K562 (cell line): ENCODE data around the gene TUBB6. TPM values are rescaled to one million over a fixed set of nuclear protein-coding genes. Genes with fewer than 3 reads are reported as not detected.

Experiments used
- CBX3 ChIP-seq, 2 experiments: IDR thresholded peaks; 1 replicate in 1 of 2; 2 replicates in 1 of 2; pipeline ENCODE4 v1.6.1; 2012; ENCODE audit warnings: inconsistent platforms in 2 of 2, low read length in 2 of 2, borderline replicate concordance in 1 of 2, control low read depth in 1 of 2
- CBX8 ChIP-seq: fragments of 200-600 bp; sonication (generic); IDR thresholded peaks from 2 replicates; pipeline ENCODE4 v1.6.1; 2012; ENCODE audit warnings: borderline replicate concordance, mixed run types, low read depth, mild to moderate bottlenecking, moderate library complexity, mixed read lengths, low read length, control low read depth, inconsistent platforms; ENCODE audit not compliant: poor library complexity, severe bottlenecking; ENCODE audit errors: extremely low read depth
- DNMT1 ChIP-seq: fragments of 450-650 bp; IDR thresholded peaks from 2 replicates; pipeline ENCODE4 v1.6.1; 2016; ENCODE audit warnings: antibody characterized with exemption, mild to moderate bottlenecking
- GATAD2A ChIP-seq: fragments of 450-650 bp; IDR thresholded peaks from 2 replicates; pipeline ENCODE4 v1.6.1; 2017
- HNRNPH1 ChIP-seq: fragments of 200-400 bp; formaldehyde crosslinking; optimal IDR thresholded peaks from 2 replicates; pipeline ENCODE3; 2017; ENCODE audit warnings: low read depth, mild to moderate bottlenecking, low read length, moderate library complexity
- MTF1 ChIP-seq: fragments of 250-450 bp; sonication (Bioruptor Pico); IDR thresholded peaks from 2 replicates; pipeline ENCODE4 v1.9.0; 2021; ENCODE audit warnings: moderate library complexity, mild to moderate bottlenecking, inconsistent platforms, borderline replicate concordance
- MYC ChIP-seq, 2 experiments: fragments of 250-450 bp in 1 of 2; sonication (Bioruptor Pico) in 1 of 2; IDR thresholded peaks; 2 replicates each; pipeline versions ENCODE4 v1.5.1 to v1.6.1; 2012 to 2021; ENCODE audit warnings: low read depth in 2 of 2, borderline replicate concordance in 1 of 2, improper control_type of control experiment in 1 of 2, low read length in 1 of 2, mild to moderate bottlenecking in 1 of 2, moderate library complexity in 1 of 2
- NCOR1 ChIP-seq: fragments of 450-650 bp; IDR thresholded peaks from 2 replicates; pipeline ENCODE4 v1.6.1; 2016; ENCODE audit warnings: mild to moderate bottlenecking, moderate library complexity
- NFE2 ChIP-seq: IDR thresholded peaks from 2 replicates; pipeline ENCODE4 v1.6.1; 2014; ENCODE audit warnings: antibody characterized with exemption, low read depth
- NFIC ChIP-seq: fragments of 450-650 bp; IDR thresholded peaks from 2 replicates; pipeline ENCODE4 v1.6.1; 2017; ENCODE audit warnings: mild to moderate bottlenecking, inconsistent platforms
- PPARD ChIP-seq: fragments of 250-450 bp; sonication (Bioruptor Pico); IDR thresholded peaks from 2 replicates; pipeline ENCODE4 v1.8.0; 2022; ENCODE audit warnings: inconsistent platforms, mild to moderate bottlenecking, moderate library complexity
- PRPF4 ChIP-seq: fragments of 200-400 bp; formaldehyde crosslinking; IDR thresholded peaks from one replicate; pipeline ENCODE4 v1.6.1; 2017; ENCODE audit warnings: low read length, low read depth, mild to moderate bottlenecking; ENCODE audit not compliant: insufficient read depth, poor library complexity, severe bottlenecking
- RAD21 ChIP-seq, 2 experiments: fragments of 250-450 bp in 1 of 2; fragments of 450-650 bp in 1 of 2; sonication (Bioruptor Pico) in 1 of 2; formaldehyde crosslinking in 1 of 2; IDR thresholded peaks in 1 of 2; conservative IDR thresholded peaks in 1 of 2; 2 replicates each; pipeline versions ENCODE4 v1.4.0 to v1.8.0; 2020 to 2022; ENCODE audit warnings: mild to moderate bottlenecking in 2 of 2, moderate library complexity in 1 of 2
- RUNX1 ChIP-seq: sonication (generic); IDR thresholded peaks from 2 replicates; pipeline ENCODE4 v1.6.1; 2016; ENCODE audit warnings: antibody characterized with exemption, low read depth
- TSC22D4 ChIP-seq: fragments of 450-650 bp; IDR thresholded peaks from 2 replicates; pipeline ENCODE4 v1.6.1; 2016; ENCODE audit warnings: missing genetic modification characterization, missing biosample characterization, control low read depth
- ZFP1 ChIP-seq: fragments of 450-650 bp; formaldehyde crosslinking; IDR thresholded peaks from 2 replicates; pipeline ENCODE4 v1.4.0; 2020; ENCODE audit warnings: mild to moderate bottlenecking, mixed read lengths
- ZNF12 ChIP-seq: sonication (generic); formaldehyde crosslinking; IDR thresholded peaks from 2 replicates; pipeline ENCODE4 v1.4.0; 2020; ENCODE audit warnings: mild to moderate bottlenecking, missing genetic modification reagents
- ZNF174 ChIP-seq: fragments of 250-450 bp; sonication (Bioruptor Pico); IDR thresholded peaks from 2 replicates; pipeline ENCODE4 v1.4.0; 2020; ENCODE audit warnings: mild to moderate bottlenecking
- ZNF311 ChIP-seq: fragments of 250-450 bp; sonication (Bioruptor Pico); IDR thresholded peaks from 2 replicates; pipeline ENCODE4 v1.4.0; 2020; ENCODE audit warnings: mild to moderate bottlenecking, moderate library complexity
- ZNF695 ChIP-seq: fragments of 450-650 bp; formaldehyde crosslinking; IDR thresholded peaks from 2 replicates; pipeline ENCODE4 v1.4.0; 2020; ENCODE audit warnings: mild to moderate bottlenecking, moderate library complexity
- polyA plus RNA-seq, 8 experiments: library from polyadenylated mRNA; depleted of rRNA in 4 of 8; stranded (reverse) in 5 of 8; unstranded in 3 of 8; fragments of >200 nt; fragmentation: Nextera tagmentation in 2 of 8; fragmentation: Illumina TruSeq in 1 of 8; extraction: Ambion mirVana in 2 of 8; extraction: Trizol in 1 of 8; gene quantifications; 2 replicates each; pipeline versions ENCODE4 v1.2.1 to v1.2.3, GENCODE V29; 2011 to 2014; ENCODE audit warnings: inconsistent platforms in 1 of 8, missing spikeins in 1 of 8
- total RNA-seq, 7 experiments: library from RNA; depleted of rRNA in 6 of 7; stranded (reverse); fragments of >200 nt in 6 of 7; fragmentation: Illumina TruSeq in 2 of 7; extraction: Trizol in 2 of 7; gene quantifications; 2 replicates each; pipeline versions ENCODE4 v1.2.1 to v1.2.3, GENCODE V29; 2011 to 2021; ENCODE audit warnings: low replicate concordance in 1 of 7
- TF ChIP-seq, protein P1 (sequence below): fragments of 250-450 bp; sonication (Bioruptor Pico); IDR thresholded peaks from 2 replicates; pipeline ENCODE4 v1.5.0; 2021; ENCODE audit warnings: mild to moderate bottlenecking, borderline replicate concordance
- TF ChIP-seq, protein P2 (sequence below): fragments of 450-650 bp; IDR thresholded peaks from 2 replicates; pipeline ENCODE4 v1.6.1; 2014; ENCODE audit warnings: low read depth, mild to moderate bottlenecking, moderate library complexity, borderline replicate concordance
- TF ChIP-seq, protein P3 (sequence below): fragments of 250-450 bp; sonication (Bioruptor Pico); IDR thresholded peaks from 2 replicates; pipeline ENCODE4 v1.8.0; 2022; ENCODE audit warnings: inconsistent platforms, mild to moderate bottlenecking, moderate library complexity, borderline replicate concordance

TUBB6 gene
- total and polyA plus RNA-seq, 9 of the 15 experiments (the other 6 are each of a cell fraction or from before 2014, with no cell fraction given), result 43.9 to 404 (median 81.1) TPM

DNA sequence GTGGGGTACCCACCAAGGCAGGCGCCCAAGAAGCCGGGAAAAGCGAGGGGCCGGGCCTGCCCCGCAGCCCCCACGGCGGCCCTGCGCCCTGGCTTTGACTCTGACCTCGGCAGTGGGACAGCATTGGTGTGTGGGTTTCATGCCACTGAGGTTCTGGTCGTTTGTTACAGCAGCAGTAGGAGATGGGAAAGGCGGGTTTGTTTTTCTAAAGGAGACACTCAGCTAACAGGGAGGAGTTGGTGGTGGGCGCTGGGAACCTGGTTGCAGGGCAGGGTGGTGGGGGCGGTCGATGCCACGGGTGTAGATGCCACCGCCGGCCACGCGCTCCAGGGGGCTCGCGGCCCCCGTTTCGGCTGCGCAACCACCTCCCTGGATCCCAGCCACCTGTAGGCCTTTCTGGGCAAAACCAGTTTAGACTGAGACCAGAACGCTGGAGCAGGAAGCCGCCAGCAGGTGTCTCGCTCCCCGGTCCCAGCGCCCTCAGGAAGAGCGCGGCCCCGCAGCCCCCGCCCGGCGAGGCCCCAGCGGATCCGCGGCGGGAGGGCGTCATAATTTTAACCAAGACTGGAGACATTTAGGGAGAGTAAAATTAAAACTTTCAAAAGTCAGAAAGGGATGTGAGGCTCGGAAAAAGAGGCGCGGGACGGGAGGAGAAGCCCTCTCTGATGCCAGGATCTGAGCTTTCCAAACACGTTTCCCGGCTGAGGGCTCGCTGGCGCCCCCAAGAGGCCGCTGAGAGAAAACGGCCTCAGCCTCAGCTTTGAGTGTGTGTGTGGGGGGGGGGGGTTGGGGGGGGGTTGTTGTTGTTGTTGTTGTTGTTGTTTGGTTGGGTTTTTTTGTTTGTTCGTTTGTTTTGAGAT lies 36.4 kb upstream of the TUBB6 start (continued):
- TF ChIP-seq, protein P1, sequence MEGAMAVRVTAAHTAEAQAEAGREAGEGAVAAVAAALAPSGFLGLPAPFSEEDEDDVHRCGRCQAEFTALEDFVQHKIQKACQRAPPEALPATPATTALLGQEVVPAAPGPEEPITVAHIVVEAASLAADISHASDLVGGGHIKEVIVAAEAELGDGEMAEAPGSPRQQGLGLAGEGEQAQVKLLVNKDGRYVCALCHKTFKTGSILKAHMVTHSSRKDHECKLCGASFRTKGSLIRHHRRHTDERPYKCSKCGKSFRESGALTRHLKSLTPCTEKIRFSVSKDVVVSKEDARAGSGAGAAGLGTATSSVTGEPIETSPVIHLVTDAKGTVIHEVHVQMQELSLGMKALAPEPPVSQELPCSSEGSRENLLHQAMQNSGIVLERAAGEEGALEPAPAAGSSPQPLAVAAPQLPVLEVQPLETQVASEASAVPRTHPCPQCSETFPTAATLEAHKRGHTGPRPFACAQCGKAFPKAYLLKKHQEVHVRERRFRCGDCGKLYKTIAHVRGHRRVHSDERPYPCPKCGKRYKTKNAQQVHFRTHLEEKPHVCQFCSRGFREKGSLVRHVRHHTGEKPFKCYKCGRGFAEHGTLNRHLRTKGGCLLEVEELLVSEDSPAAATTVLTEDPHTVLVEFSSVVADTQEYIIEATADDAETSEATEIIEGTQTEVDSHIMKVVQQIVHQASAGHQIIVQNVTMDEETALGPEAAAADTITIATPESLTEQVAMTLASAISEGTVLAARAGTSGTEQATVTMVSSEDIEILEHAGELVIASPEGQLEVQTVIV, result no peak
- no peak for TF ChIP-seq CBX3 (IDR thresholded peaks at IDR 0.05; ENCODE audit: borderline replicate concordance in 1 of 2, low read length in 2 of 2)
- TF ChIP-seq DNMT1, result no peak
- TF ChIP-seq MYC (IDR thresholded peaks at IDR 0.05; ENCODE audit: low read depth, low read length), result peak; percentile 73
- no peak for TF ChIP-seq MYC (CRISPR knock-in tag; IDR thresholded peaks at IDR 0.05; ENCODE audit: borderline replicate concordance, low read depth)
- no peak for TF ChIP-seq ZNF311 (CRISPR knock-in tag)
- no peak for TF ChIP-seq RUNX1
- peak; percentile 63 for TF ChIP-seq NFIC
- TF ChIP-seq ZNF12 (CRISPR knock-in tag), result no peak
- TF ChIP-seq NFE2, result no peak
- no peak for TF ChIP-seq PPARD (CRISPR knock-in tag)
- TF ChIP-seq TSC22D4 (tag), result no peak
- TF ChIP-seq ZNF174, result no peak
- TF ChIP-seq, protein P2, sequence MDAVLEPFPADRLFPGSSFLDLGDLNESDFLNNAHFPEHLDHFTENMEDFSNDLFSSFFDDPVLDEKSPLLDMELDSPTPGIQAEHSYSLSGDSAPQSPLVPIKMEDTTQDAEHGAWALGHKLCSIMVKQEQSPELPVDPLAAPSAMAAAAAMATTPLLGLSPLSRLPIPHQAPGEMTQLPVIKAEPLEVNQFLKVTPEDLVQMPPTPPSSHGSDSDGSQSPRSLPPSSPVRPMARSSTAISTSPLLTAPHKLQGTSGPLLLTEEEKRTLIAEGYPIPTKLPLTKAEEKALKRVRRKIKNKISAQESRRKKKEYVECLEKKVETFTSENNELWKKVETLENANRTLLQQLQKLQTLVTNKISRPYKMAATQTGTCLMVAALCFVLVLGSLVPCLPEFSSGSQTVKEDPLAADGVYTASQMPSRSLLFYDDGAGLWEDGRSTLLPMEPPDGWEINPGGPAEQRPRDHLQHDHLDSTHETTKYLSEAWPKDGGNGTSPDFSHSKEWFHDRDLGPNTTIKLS, result peak; percentile 43; the same call in 1 of the 2 replicates
- TF ChIP-seq, protein P3, sequence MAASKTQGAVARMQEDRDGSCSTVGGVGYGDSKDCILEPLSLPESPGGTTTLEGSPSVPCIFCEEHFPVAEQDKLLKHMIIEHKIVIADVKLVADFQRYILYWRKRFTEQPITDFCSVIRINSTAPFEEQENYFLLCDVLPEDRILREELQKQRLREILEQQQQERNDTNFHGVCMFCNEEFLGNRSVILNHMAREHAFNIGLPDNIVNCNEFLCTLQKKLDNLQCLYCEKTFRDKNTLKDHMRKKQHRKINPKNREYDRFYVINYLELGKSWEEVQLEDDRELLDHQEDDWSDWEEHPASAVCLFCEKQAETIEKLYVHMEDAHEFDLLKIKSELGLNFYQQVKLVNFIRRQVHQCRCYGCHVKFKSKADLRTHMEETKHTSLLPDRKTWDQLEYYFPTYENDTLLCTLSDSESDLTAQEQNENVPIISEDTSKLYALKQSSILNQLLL, result no peak
- TF ChIP-seq RAD21 (CRISPR knock-in tag; conservative IDR thresholded peaks at IDR 0.05 in 1 of 2, IDR thresholded peaks at IDR 0.05 in 1 of 2), result peak; percentile 58 to 61
- no peak for TF ChIP-seq ZNF695 (CRISPR knock-in tag)
- no peak for TF ChIP-seq PRPF4
- TF ChIP-seq NCOR1, result peak; percentile 26; the same call in 1 of the 2 replicates
- TF ChIP-seq ZFP1, result no peak
- no peak for TF ChIP-seq MTF1 (CRISPR knock-in tag)
- TF ChIP-seq GATAD2A, result no peak
- TF ChIP-seq HNRNPH1, result no peak
- no peak for TF ChIP-seq CBX8
